Gastroesophageal sphincter (tissue), 4 donors: Measurements from ENCODE around the gene SCAMP3. TPM values are rescaled to one million over a fixed set of nuclear protein-coding genes. Genes with fewer than 3 reads are reported as not detected.

ENCODE experiments used
- ATAC-seq: fragments of 150-250 bp; one replicate; pipeline ENCODE4 v1.9.1; 2016; ENCODE audit warnings: mild to moderate bottlenecking, moderate library complexity
- H3K27ac ChIP-seq, 4 donors: fragments of 200-600 bp; sonication (generic) in 3 of 4; 1 replicate in 3 of 4; 2 replicates in 1 of 4; pipeline ENCODE4 v1.5.1; 2016 to 2019
- H3K27me3 ChIP-seq: fragments of 200-600 bp; sonication (generic); one replicate; pipeline ENCODE4 v1.5.1; 2019
- H3K36me3 ChIP-seq, 2 donors: fragments of 200-600 bp; sonication (generic); one replicate each; pipeline ENCODE4 v1.5.1; 2019; ENCODE audit warnings: control low read depth in 1 of 2
- H3K4me1 ChIP-seq, 3 donors: fragments of 200-600 bp; sonication (generic); 1 replicate in 2 of 3; 2 replicates in 1 of 3; pipeline ENCODE4 v1.5.1; 2016 to 2019; ENCODE audit warnings: control low read depth in 2 of 3
- H3K4me3 ChIP-seq, 2 donors: fragments of 200-600 bp; sonication (generic); one replicate each; pipeline ENCODE4 v1.5.1; 2019; ENCODE audit warnings: mild to moderate bottlenecking in 1 of 2, moderate library complexity in 1 of 2
- H3K9me3 ChIP-seq, 3 donors: fragments of 200-600 bp; sonication (generic); one replicate each; pipeline ENCODE4 v1.5.1; 2017 to 2019; ENCODE audit warnings: control low read depth in 2 of 3
- CTCF ChIP-seq, 4 experiments: fragments of 200-600 bp in 2 of 4; fragments of 450-650 bp in 2 of 4; sonication (generic) in 1 of 4; IDR thresholded peaks; one replicate each; pipeline ENCODE4 v1.5.1; 2017 to 2019; ENCODE audit warnings: antibody characterized with exemption in 4 of 4, mild to moderate bottlenecking in 2 of 4, moderate library complexity in 2 of 4
- EP300 ChIP-seq: sonication (generic); formaldehyde crosslinking; IDR thresholded peaks from one replicate; pipeline ENCODE4 v1.6.1; 2017; ENCODE audit warnings: antibody characterized with exemption, mild to moderate bottlenecking
- POLR2A ChIP-seq, 2 donors: fragments of 450-650 bp; IDR thresholded peaks; one replicate each; pipeline ENCODE4 v1.6.1; 2017; ENCODE audit warnings: antibody characterized with exemption in 2 of 2, mild to moderate bottlenecking in 2 of 2, moderate library complexity in 1 of 2
- POLR2AphosphoS5 ChIP-seq: sonication (generic); formaldehyde crosslinking; IDR thresholded peaks from one replicate; pipeline ENCODE4 v1.6.1; 2017; ENCODE audit warnings: antibody characterized with exemption
- WGBS, 2 donors: methylation state at CpG; one replicate each; pipeline ENCODE4 v1.1.5; 2018; ENCODE audit warnings: low coverage in 1 of 2; 5-methylcytosine and 5-hydroxymethylcytosine counted together
- total RNA-seq, 4 donors: library from RNA; depleted of rRNA; stranded (reverse); fragments of >200 nt; gene quantifications; one replicate each; pipeline ENCODE4 v1.1.0, GENCODE V29; 2016

Gene SCAMP3
- total RNA-seq, 4 donors from 2014 or later = 28.1 to 44.4 (median 36.8) TPM

DNA sequence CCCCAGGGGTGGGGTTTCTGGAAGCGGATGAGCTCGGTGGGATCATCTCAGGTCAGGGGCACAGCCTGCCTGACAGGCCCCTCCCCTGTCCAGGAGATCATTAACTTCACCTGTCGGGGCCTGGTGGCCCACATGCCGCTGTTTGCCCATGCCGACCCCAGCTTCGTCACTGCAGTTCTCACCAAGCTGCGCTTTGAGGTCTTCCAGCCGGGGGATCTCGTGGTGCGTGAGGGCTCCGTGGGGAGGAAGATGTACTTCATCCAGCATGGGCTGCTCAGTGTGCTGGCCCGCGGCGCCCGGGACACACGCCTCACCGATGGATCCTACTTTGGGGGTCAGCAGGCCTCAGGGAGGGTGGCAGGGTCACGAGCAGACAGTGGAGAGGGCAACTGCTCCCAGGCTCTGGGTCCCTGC lies 23.5 kb upstream of the SCAMP3 start:
- H3K27ac ChIP-seq = no peak overlapping the region
- no peaks in the 10 kb centered on the region for H3K27me3 ChIP-seq
- no peak for TF ChIP-seq EP300
- TF ChIP-seq POLR2AphosphoS5 = no peak
- TF ChIP-seq CTCF (IDR thresholded peaks at IDR 0.05) = no peak
- no peak for TF ChIP-seq POLR2A (IDR thresholded peaks at IDR 0.05)
- no peaks in the 10 kb centered on the region for H3K9me3 ChIP-seq
- no peaks in the 10 kb centered on the region for H3K4me1 ChIP-seq
- peaks cover 0 to 13% of the 10 kb centered on the region in 2 donors for H3K36me3 ChIP-seq
- no peak for ATAC-seq
- 89 to 93% methylated on average over 3 to 4 of the region's 18 CpGs for WGBS, 2 donors
- H3K4me3 ChIP-seq = no peak overlapping the region

- Histone ChIP-seq H3K4me3 (no peak overlapping the region), H3K27me3 (no peaks in the 10 kb centered on the region), H3K36me3 (peaks cover 0 to 13% of the 10 kb centered on the region in 2 donors), H3K4me1 (no peaks in the 10 kb centered on the region), H3K27ac (no peak overlapping the region), H3K9me3 (no peaks in the 10 kb centered on the region)
- no peak for ATAC-seq
- WGBS, 2 donors = 90 to 100% methylated on average over 1 to 8 of the region's 14 CpGs
- TF ChIP-seq EP300 (no peak), POLR2AphosphoS5 (no peak)
These were observed 22.9 kb upstream of the SCAMP3 start for GRCh38 chr1:155285063-155285462.

GRCh38 chr1:155284476-155284875 lies 22.3 kb upstream of the SCAMP3 start:
- TF ChIP-seq POLR2A (IDR thresholded peaks at IDR 0.05) = no peak
- no peak for TF ChIP-seq POLR2AphosphoS5
- no peak for TF ChIP-seq CTCF (IDR thresholded peaks at IDR 0.05)
- TF ChIP-seq EP300 = no peak
- H3K27me3 ChIP-seq = no peaks in the 10 kb centered on the region
- no peaks in the 10 kb centered on the region for H3K4me1 ChIP-seq
- peaks cover 0 to 13% of the 10 kb centered on the region in 2 donors for H3K36me3 ChIP-seq
- H3K4me3 ChIP-seq = no peak overlapping the region
- 89 to 92% methylated on average over 9 to 10 of the region's 12 CpGs for WGBS, 2 donors
- no peak for ATAC-seq
- no peaks in the 10 kb centered on the region for H3K9me3 ChIP-seq
- H3K27ac ChIP-seq = no peak overlapping the region

DNA sequence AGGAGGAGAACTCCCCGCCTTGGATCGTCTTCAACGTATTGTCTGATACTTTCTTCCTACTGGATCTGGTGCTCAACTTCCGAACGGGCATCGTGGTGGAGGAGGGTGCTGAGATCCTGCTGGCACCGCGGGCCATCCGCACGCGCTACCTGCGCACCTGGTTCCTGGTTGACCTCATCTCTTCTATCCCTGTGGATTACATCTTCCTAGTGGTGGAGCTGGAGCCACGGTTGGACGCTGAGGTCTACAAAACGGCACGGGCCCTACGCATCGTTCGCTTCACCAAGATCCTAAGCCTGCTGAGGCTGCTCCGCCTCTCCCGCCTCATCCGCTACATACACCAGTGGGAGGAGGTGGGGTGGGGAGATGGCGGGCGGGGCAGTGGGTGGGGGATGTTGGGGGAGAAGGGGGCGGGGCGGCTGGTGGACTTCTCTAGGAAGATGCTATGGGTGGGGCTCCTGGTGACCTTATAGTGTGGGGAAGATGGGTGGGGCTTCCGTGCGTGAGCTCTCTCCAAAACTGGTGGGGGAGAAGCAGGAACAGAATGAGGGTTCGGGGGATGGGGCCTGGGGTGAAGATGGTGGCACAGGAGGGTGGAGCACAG lies 20.4 kb upstream of the SCAMP3 start:
- Histone ChIP-seq H3K27me3 (no peaks in the 10 kb centered on the region), H3K27ac (no peak overlapping the region), H3K4me1 (peaks cover 0 to 13% (median 10%) of the 10 kb centered on the region in 3 donors), H3K36me3 (peaks cover 0 to 7% of the 10 kb centered on the region in 2 donors), H3K9me3 (no peaks in the 10 kb centered on the region), H3K4me3 (no peak overlapping the region)
- no peak for TF ChIP-seq POLR2A (IDR thresholded peaks at IDR 0.05)
- no peak for TF ChIP-seq CTCF (IDR thresholded peaks at IDR 0.05)
- no peak for TF ChIP-seq EP300
- TF ChIP-seq POLR2AphosphoS5 = no peak
- no peak for ATAC-seq
- 92 to 100% methylated on average over 4 to 5 of the region's 29 CpGs for WGBS, 2 donors

GRCh38 chr1:155279268-155279667 lies 17.1 kb upstream of the SCAMP3 start:
- Histone ChIP-seq H3K36me3 (peaks cover 0 to 6% of the 10 kb centered on the region in 2 donors), H3K9me3 (no peaks in the 10 kb centered on the region), H3K4me3 (no peak overlapping the region), H3K27me3 (no peaks in the 10 kb centered on the region), H3K27ac (no peak overlapping the region), H3K4me1 (peaks cover 0 to 24% (median 15%) of the 10 kb centered on the region in 3 donors)
- no peak for ATAC-seq
- TF ChIP-seq POLR2AphosphoS5 = no peak
- no peak for TF ChIP-seq CTCF (IDR thresholded peaks at IDR 0.05)
- no peak for TF ChIP-seq EP300
- TF ChIP-seq POLR2A (IDR thresholded peaks at IDR 0.05) = no peak
- no CpG with 5 or more reads among the region's 2 CpGs for WGBS, 2 donors
